Measurements from ENCODE around the gene CDIPT. TPM values are rescaled to one million over a fixed set of nuclear protein-coding genes. Genes with fewer than 3 reads are reported as not detected.

The CDIPT gene
- total RNA-seq, 1 donor from 2014 or later, result 88.1 TPM

DNA sequence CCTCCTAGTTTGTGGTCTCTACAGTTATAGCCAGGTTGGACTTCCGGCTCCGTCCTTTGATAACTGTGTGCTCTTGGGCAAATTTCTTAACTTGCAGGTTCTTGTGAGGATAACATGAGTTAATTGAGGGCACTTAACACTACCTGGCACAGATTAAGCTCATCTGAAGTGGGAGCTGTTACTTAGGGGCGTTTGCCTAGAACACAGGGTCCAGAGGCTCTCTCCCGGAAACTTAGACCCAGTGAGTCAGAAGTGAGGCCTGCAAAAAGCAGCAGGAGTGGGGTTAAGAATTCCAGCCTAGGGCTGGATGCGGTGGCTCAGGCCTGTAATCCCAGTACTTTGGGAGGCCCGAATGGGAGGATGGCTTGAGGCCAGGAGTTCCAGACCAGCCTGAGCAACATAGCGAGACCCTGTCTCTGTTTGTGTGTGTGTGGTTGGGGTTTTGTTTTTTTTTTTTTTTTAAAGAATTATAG, 41.3 kb downstream of the CDIPT start:
- Histone ChIP-seq H3K36me3 (ENCODE audit: insufficient read depth, low read length) (peaks cover 4% of the 10 kb centered on the region), H3K79me2 (ENCODE audit: insufficient read depth, low read length) (peaks cover 95% of the 10 kb centered on the region), H2AFZ (ENCODE audit: low read depth, low read length) (no peak overlapping the region), H3K4me2 (ENCODE audit: low read length) (peak overlapping the region; percentile 92), H3K9me3 (ENCODE audit: insufficient read depth, low read depth, low read length) (no peaks in the 10 kb centered on the region), H3K27me3 (ENCODE audit: insufficient read depth, low read length) (no peaks in the 10 kb centered on the region), H3K4me3 (ENCODE audit: insufficient read depth, low read depth, low read length) (peak overlapping the region; percentile 85), H3K27ac (ENCODE audit: low read depth, low read length) (peak overlapping the region; percentile 86), H3K9ac (ENCODE audit: low read length) (peak overlapping the region; percentile 79), H4K20me1 (ENCODE audit: insufficient read depth, low read length) (peaks cover 21% of the 10 kb centered on the region), H3K4me1 (ENCODE audit: insufficient read depth, low read length) (peaks cover 66% of the 10 kb centered on the region)
- Mint-ChIP-seq H3K4me1 (ENCODE audit: low read depth, unreplicated experiment) (peaks cover 34% of the 10 kb centered on the region), H3K27ac (ENCODE audit: unreplicated experiment) (peak overlapping the region; percentile 50), H3K4me3 (ENCODE audit: unreplicated experiment) (peak overlapping the region; percentile 87), H3K27me3 (ENCODE audit: low read depth, unreplicated experiment) (no peaks in the 10 kb centered on the region), H3K36me3 (ENCODE audit: low read depth, unreplicated experiment) (peaks cover 8% of the 10 kb centered on the region), H3K9me3 (ENCODE audit: unreplicated experiment) (no peaks in the 10 kb centered on the region)
- no peak for TF ChIP-seq EZH2 (IDR thresholded peaks at IDR 0.05; ENCODE audit: insufficient read depth, low read length)
- TF ChIP-seq, protein P1, sequence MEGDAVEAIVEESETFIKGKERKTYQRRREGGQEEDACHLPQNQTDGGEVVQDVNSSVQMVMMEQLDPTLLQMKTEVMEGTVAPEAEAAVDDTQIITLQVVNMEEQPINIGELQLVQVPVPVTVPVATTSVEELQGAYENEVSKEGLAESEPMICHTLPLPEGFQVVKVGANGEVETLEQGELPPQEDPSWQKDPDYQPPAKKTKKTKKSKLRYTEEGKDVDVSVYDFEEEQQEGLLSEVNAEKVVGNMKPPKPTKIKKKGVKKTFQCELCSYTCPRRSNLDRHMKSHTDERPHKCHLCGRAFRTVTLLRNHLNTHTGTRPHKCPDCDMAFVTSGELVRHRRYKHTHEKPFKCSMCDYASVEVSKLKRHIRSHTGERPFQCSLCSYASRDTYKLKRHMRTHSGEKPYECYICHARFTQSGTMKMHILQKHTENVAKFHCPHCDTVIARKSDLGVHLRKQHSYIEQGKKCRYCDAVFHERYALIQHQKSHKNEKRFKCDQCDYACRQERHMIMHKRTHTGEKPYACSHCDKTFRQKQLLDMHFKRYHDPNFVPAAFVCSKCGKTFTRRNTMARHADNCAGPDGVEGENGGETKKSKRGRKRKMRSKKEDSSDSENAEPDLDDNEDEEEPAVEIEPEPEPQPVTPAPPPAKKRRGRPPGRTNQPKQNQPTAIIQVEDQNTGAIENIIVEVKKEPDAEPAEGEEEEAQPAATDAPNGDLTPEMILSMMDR (IDR thresholded peaks at IDR 0.05; ENCODE audit: insufficient read depth, low read depth, low read length), result no peak
- FAIRE-seq (peak; percentile 41), DNase-seq (ENCODE audit: low read depth) (peak; percentile 85)

DNA sequence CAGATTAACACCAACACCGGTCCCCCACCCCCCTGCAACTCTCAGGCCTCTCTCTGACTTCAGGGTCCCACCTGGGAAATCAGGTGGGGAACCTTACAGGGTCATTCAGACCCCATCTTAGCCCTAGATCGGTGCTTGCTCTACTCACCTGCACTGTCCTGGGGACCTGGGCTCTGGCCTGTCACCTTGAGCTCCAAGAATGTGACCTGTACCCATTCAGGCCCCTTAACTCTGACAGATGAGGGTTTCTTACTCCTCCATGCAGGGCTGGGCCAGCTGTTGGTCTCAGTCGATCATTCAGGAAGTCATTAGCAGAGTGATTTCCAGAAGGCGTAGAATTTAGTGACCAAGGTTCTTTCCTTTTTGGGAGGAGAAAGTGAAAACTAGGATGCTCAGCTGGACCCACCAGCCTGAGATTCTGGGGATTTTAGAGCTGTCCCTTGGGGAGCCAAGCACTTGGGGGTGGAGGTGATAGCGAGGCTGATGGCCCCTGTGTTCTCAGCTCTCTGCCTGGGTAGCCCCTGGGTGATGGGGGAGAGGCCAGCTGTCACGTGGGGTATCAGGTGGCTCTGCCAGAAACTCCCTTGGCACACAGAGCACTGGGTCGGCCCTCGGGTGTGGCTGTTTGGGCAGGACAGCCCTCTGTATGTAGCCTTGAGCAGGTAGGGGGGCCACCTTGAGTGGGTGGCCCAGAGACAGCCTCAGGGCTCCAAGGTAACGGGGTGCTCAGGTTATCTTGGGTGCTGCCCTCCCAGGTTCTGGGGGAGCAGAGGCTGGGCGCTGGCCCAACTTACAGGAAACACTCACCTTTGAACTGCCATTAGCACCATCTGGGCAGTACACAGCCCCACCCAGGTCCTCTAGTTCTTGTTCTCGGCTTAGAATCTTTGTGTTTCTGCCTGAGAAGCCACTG, 42.0 kb downstream of the CDIPT start:
- Histone ChIP-seq H3K4me2 (ENCODE audit: low read length) (peak overlapping the region; percentile 92), H3K27me3 (ENCODE audit: insufficient read depth, low read length) (no peaks in the 10 kb centered on the region), H3K4me3 (ENCODE audit: insufficient read depth, low read depth, low read length) (peak overlapping the region; percentile 85), H3K36me3 (ENCODE audit: insufficient read depth, low read length) (peaks cover 4% of the 10 kb centered on the region), H4K20me1 (ENCODE audit: insufficient read depth, low read length) (peaks cover 20% of the 10 kb centered on the region), H3K9me3 (ENCODE audit: insufficient read depth, low read depth, low read length) (no peaks in the 10 kb centered on the region), H2AFZ (ENCODE audit: low read depth, low read length) (no peak overlapping the region), H3K79me2 (ENCODE audit: insufficient read depth, low read length) (peaks cover 95% of the 10 kb centered on the region), H3K9ac (ENCODE audit: low read length) (peak overlapping the region; percentile 79), H3K4me1 (ENCODE audit: insufficient read depth, low read length) (peaks cover 62% of the 10 kb centered on the region), H3K27ac (ENCODE audit: low read depth, low read length) (peak overlapping the region; percentile 86)
- no peak for TF ChIP-seq EZH2 (IDR thresholded peaks at IDR 0.05; ENCODE audit: insufficient read depth, low read length)
- TF ChIP-seq, protein P1 (IDR thresholded peaks at IDR 0.05; ENCODE audit: insufficient read depth, low read depth, low read length), result no peak
- peaks cover 8% of the 10 kb centered on the region for H3K36me3 Mint-ChIP-seq (ENCODE audit: low read depth, unreplicated experiment)
- FAIRE-seq, result no peak
- no peaks in the 10 kb centered on the region for H3K9me3 Mint-ChIP-seq (ENCODE audit: unreplicated experiment)
- H3K27ac Mint-ChIP-seq (ENCODE audit: unreplicated experiment), result peak overlapping the region; percentile 15
- peaks cover 34% of the 10 kb centered on the region for H3K4me1 Mint-ChIP-seq (ENCODE audit: low read depth, unreplicated experiment)
- no peaks in the 10 kb centered on the region for H3K27me3 Mint-ChIP-seq (ENCODE audit: low read depth, unreplicated experiment)
- H3K4me3 Mint-ChIP-seq (ENCODE audit: unreplicated experiment), result peak overlapping the region; percentile 87
- DNase-seq (ENCODE audit: low read depth), result no peak
